ENCODE data around the gene FAM107A. TPM values are rescaled to one million over a fixed set of nuclear protein-coding genes. Genes with fewer than 3 reads are reported as not detected.

Gene FAM107A
- total RNA-seq, 5 donors from 2014 or later (not counting 1 experiment from before 2014, with no cell fraction given): 0.09 TPM; not detected in 4

GRCh38 chr3:58519668-58520402 lies 57.4 kb downstream of the FAM107A start:
- Histone ChIP-seq H3K4me1 (ENCODE audit: control insufficient read depth in 1 of 2, extremely low read depth in 1 of 2, insufficient read depth in 2 of 2, low read length in 2 of 2) (no peaks in the 10 kb centered on the region), H3K36me3 (ENCODE audit: control insufficient read depth in 2 of 2, extremely low read depth in 1 of 2, insufficient read depth in 1 of 2, low read length in 1 of 2) (no peaks in the 10 kb centered on the region), H3K27ac (ENCODE audit: low read length) (no peak overlapping the region), H3K27me3 (replicated peaks in 1 of 2; ENCODE audit: control insufficient read depth in 2 of 2, extremely low read depth in 1 of 2, insufficient read depth in 2 of 2, low read length in 1 of 2) (peaks cover 0 to 2% of the 10 kb centered on the region in 2 experiments), H3K9me3 (no peaks in the 10 kb centered on the region), H3K4me3 (ENCODE audit: control insufficient read depth in 1 of 2, extremely low read depth in 1 of 2, low read length in 1 of 2) (no peak overlapping the region)
- WGBS (ENCODE audit: insufficient coverage): 97% methylated on average over 5 of the region's 6 CpGs
- ATAC-seq (replicated peaks in 1 of 4) (no peak), DNase-seq (no peak)
- H3K4me3 Mint-ChIP-seq: no peak overlapping the region
- no peaks in the 10 kb centered on the region for H3K9me3 Mint-ChIP-seq
- CTCF ChIA-PET: no interaction called here
- POLR2A ChIA-PET: no interaction called here
- H3K36me3 Mint-ChIP-seq: no peaks in the 10 kb centered on the region
- H3K27me3 Mint-ChIP-seq: no peaks in the 10 kb centered on the region
- no peaks in the 10 kb centered on the region for H3K4me1 Mint-ChIP-seq
- no peak overlapping the region for H3K27ac Mint-ChIP-seq

- ChIA-PET POLR2A (no interaction called here), CTCF (no interaction called here)
- WGBS (ENCODE audit: insufficient coverage): 80% methylated on average over 1 of the region's 3 CpGs
- Histone ChIP-seq H3K4me1 (ENCODE audit: control insufficient read depth in 1 of 2, extremely low read depth in 1 of 2, insufficient read depth in 2 of 2, low read length in 2 of 2) (no peaks in the 10 kb centered on the region), H3K9me3 (no peaks in the 10 kb centered on the region), H3K27me3 (replicated peaks in 1 of 2; ENCODE audit: control insufficient read depth in 2 of 2, extremely low read depth in 1 of 2, insufficient read depth in 2 of 2, low read length in 1 of 2) (no peaks in the 10 kb centered on the region), H3K4me3 (ENCODE audit: control insufficient read depth in 1 of 2, extremely low read depth in 1 of 2, low read length in 1 of 2) (no peak overlapping the region), H3K27ac (ENCODE audit: low read length) (no peak overlapping the region), H3K36me3 (ENCODE audit: control insufficient read depth in 2 of 2, extremely low read depth in 1 of 2, insufficient read depth in 1 of 2, low read length in 1 of 2) (no peaks in the 10 kb centered on the region)
- H3K27me3 Mint-ChIP-seq: no peaks in the 10 kb centered on the region
- no peak overlapping the region for H3K27ac Mint-ChIP-seq
- no peak overlapping the region for H3K4me3 Mint-ChIP-seq
- H3K4me1 Mint-ChIP-seq: no peaks in the 10 kb centered on the region
- H3K36me3 Mint-ChIP-seq: no peaks in the 10 kb centered on the region
- no peaks in the 10 kb centered on the region for H3K9me3 Mint-ChIP-seq
- no peak for ATAC-seq (replicated peaks in 1 of 4)
- no peak for DNase-seq
These were observed 58.9 kb downstream of the FAM107A start for GRCh38 chr3:58518291-58518789.

GRCh38 chr3:58514405-58514804 lies 62.8 kb downstream of the FAM107A start:
- ATAC-seq (replicated peaks in 1 of 4): no peak
- CTCF ChIA-PET: interaction anchor here in 1 of 2 donors (0.6 kb wide), 1 partner anchor 277 kb away, joined by 4 read pairs; the partner anchor contains the start of gene ABHD6
- H3K36me3 ChIP-seq (ENCODE audit: control insufficient read depth in 2 of 2, extremely low read depth in 1 of 2, insufficient read depth in 1 of 2, low read length in 1 of 2): no peaks in the 10 kb centered on the region
- H3K4me3 Mint-ChIP-seq: no peak overlapping the region
- no peaks in the 10 kb centered on the region for H3K4me1 ChIP-seq (ENCODE audit: control insufficient read depth in 1 of 2, extremely low read depth in 1 of 2, insufficient read depth in 2 of 2, low read length in 2 of 2)
- H3K27me3 Mint-ChIP-seq: no peaks in the 10 kb centered on the region
- H3K27ac Mint-ChIP-seq: no peak overlapping the region
- POLR2A ChIA-PET: no interaction called here
- H3K4me3 ChIP-seq (ENCODE audit: control insufficient read depth in 1 of 2, extremely low read depth in 1 of 2, low read length in 1 of 2): no peak overlapping the region
- no peaks in the 10 kb centered on the region for H3K27me3 ChIP-seq (replicated peaks in 1 of 2; ENCODE audit: control insufficient read depth in 2 of 2, extremely low read depth in 1 of 2, insufficient read depth in 2 of 2, low read length in 1 of 2)
- H3K36me3 Mint-ChIP-seq: no peaks in the 10 kb centered on the region
- H3K27ac ChIP-seq (ENCODE audit: low read length): no peak overlapping the region
- H3K4me1 Mint-ChIP-seq: no peaks in the 10 kb centered on the region
- no peak for DNase-seq
- H3K9me3 ChIP-seq: no peaks in the 10 kb centered on the region
- H3K9me3 Mint-ChIP-seq: no peaks in the 10 kb centered on the region
- WGBS (ENCODE audit: insufficient coverage): 95% methylated on average over 3 of the region's 3 CpGs

Other genes starting within 250 kb of the FAM107A start
- gene PXK, start 244.5 kb downstream of the FAM107A start, total RNA-seq: 10 to 100 TPM; 17.4 to 23.0 (median 21.8) TPM
- gene PDHB, start 143.6 kb downstream of the FAM107A start, total RNA-seq: 10 to 100 TPM; 27.0 to 54.2 (median 49.2) TPM
- 1 to 10 TPM; 6.6 to 9.4 (median 7.8) TPM for gene KCTD6, start 85.3 kb downstream of the FAM107A start, total RNA-seq
- under 1 TPM in 1 of 5 donors, not detected in 4; 0.23 TPM for gene ACOX2, start 40.2 kb downstream of the FAM107A start, total RNA-seq
- gene FAM3D, start 89.4 kb upstream of the FAM107A start, total RNA-seq: under 1 TPM in 2 of 5 donors, not detected in 3; 0.38 to 0.41 TPM

Data from T-cell (primary cell).